Common myeloid progenitor, CD34-positive (primary cell): ENCODE measurements around the gene SCNM1.

Source experiments
- CTCF ChIA-PET: fragments of 350-600 bp; sonication (Branson Sonifier 250); formaldehyde crosslinking; loops from one replicate; lab custom pipeline; 2021; ENCODE audit warnings: antibody characterized with exemption; lab: Charles Lee
- POLR2A ChIA-PET: fragments of 350-600 bp; sonication (Branson Sonifier 250); formaldehyde crosslinking; loops from one replicate; lab custom pipeline; 2021; ENCODE audit warnings: antibody characterized with exemption; lab: Charles Lee
- DNase-seq, 3 donors: peaks; one replicate each; pipeline versions ENCODE4 v3.0.0 to v3.0.0-alpha.2; 2013
- H3K27ac ChIP-seq, 2 experiments: 1 replicate in 1 of 2; 2 replicates in 1 of 2; pipeline ENCODE4 v1.7.0; 2013; ENCODE audit warnings: inconsistent platforms in 2 of 2, low read length in 2 of 2, mild to moderate bottlenecking in 2 of 2, low read depth in 1 of 2, moderate library complexity in 1 of 2; ENCODE audit not compliant: severe bottlenecking in 2 of 2, insufficient read depth in 1 of 2, poor library complexity in 1 of 2
- H3K27me3 ChIP-seq, 5 experiments: replicated peaks in 2 of 5; 1 replicate in 3 of 5; 2 replicates in 2 of 5; pipeline versions ENCODE4 v1.6.1 to v1.7.0; 2013; ENCODE audit warnings: low read length in 4 of 5, mild to moderate bottlenecking in 2 of 5, moderate library complexity in 2 of 5, inconsistent platforms in 1 of 5; ENCODE audit not compliant: insufficient read depth in 5 of 5, control insufficient read depth in 4 of 5
- H3K36me3 ChIP-seq, 4 experiments: 1 replicate in 2 of 4; 2 replicates in 2 of 4; pipeline versions ENCODE4 v1.6.1 to v1.7.0; 2013; ENCODE audit warnings: low read length in 3 of 4, control low read depth in 1 of 4, mild to moderate bottlenecking in 1 of 4; ENCODE audit not compliant: control insufficient read depth in 4 of 4, insufficient read depth in 4 of 4
- H3K4me1 ChIP-seq, 4 experiments: 1 replicate in 3 of 4; 2 replicates in 1 of 4; pipeline versions ENCODE4 v1.6.1 to v1.7.1; 2013; ENCODE audit warnings: low read length in 3 of 4, mild to moderate bottlenecking in 3 of 4, control low read depth in 1 of 4, inconsistent platforms in 1 of 4, moderate library complexity in 1 of 4; ENCODE audit not compliant: control insufficient read depth in 4 of 4, insufficient read depth in 4 of 4; ENCODE audit errors: control extremely low read depth in 1 of 4
- H3K4me3 ChIP-seq, 7 experiments: 1 replicate in 4 of 7; 2 replicates in 3 of 7; pipeline versions ENCODE4 v1.5.1 to v1.7.0; 2013; ENCODE audit warnings: mild to moderate bottlenecking in 7 of 7, low read length in 6 of 7, moderate library complexity in 6 of 7, inconsistent platforms in 2 of 7, low read depth in 2 of 7, control low read depth in 1 of 7; ENCODE audit not compliant: insufficient read depth in 4 of 7, control insufficient read depth in 1 of 7; ENCODE audit errors: extremely low read depth in 1 of 7
- H3K9me3 ChIP-seq, 5 experiments: 1 replicate in 4 of 5; 2 replicates in 1 of 5; pipeline versions ENCODE4 v1.6.1 to v1.7.1; 2013; ENCODE audit warnings: low read length in 4 of 5, mild to moderate bottlenecking in 2 of 5, inconsistent platforms in 1 of 5, low read depth in 1 of 5, moderate library complexity in 1 of 5; ENCODE audit not compliant: control insufficient read depth in 4 of 5, insufficient read depth in 2 of 5; ENCODE audit errors: control extremely low read depth in 1 of 5
- WGBS: methylation state at CpG from one replicate; pipeline ENCODE4 v1.1.5; 2013; ENCODE audit not compliant: insufficient coverage; 5-methylcytosine and 5-hydroxymethylcytosine counted together

Gene SCNM1

DNA sequence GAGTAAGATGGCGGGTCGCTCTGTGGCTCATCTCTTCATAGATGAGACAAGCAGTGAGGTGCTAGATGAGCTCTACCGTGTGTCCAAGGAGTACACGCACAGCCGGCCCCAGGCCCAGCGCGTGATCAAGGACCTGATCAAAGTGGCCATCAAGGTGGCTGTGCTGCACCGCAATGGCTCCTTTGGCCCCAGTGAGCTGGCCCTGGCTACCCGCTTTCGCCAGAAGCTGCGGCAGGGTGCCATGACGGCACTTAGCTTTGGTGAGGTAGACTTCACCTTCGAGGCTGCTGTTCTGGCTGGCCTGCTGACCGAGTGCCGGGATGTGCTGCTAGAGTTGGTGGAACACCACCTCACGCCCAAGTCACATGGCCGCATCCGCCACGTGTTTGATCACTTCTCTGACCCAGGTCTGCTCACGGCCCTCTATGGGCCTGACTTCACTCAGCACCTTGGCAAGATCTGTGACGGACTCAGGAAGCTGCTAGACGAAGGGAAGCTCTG is 7.1 kb upstream of the SCNM1 start:
- no peaks in the 10 kb centered on the region for H3K27me3 ChIP-seq
- peak overlapping the region; percentile 1 to 59 for H3K27ac ChIP-seq
- peak overlapping the region in 6 of 7 experiments; percentile 11 to 86 (median 58) for H3K4me3 ChIP-seq
- peak in 1 of 3 donors; percentile 17 for DNase-seq
- 90% methylated on average over 22 of the region's 22 CpGs for WGBS
- peaks cover 24 to 65% (median 55%) of the 10 kb centered on the region in 4 experiments for H3K4me1 ChIP-seq
- POLR2A ChIA-PET, result no interaction called here
- CTCF ChIA-PET, result interaction anchor here (1.0 to 8.1 kb wide), 6 partner anchors 9 to 98 kb away, joined by 3 to 135 read pairs (median 6); partner anchors contain the start of gene TMOD4
- H3K36me3 ChIP-seq, result peaks cover 2 to 28% (median 18%) of the 10 kb centered on the region in 4 experiments
- no peaks in the 10 kb centered on the region for H3K9me3 ChIP-seq

- ChIA-PET POLR2A (no interaction called here), CTCF (interaction anchor here (0.6 to 8.1 kb wide), 5 partner anchors 9 to 205 kb away, joined by 3 to 135 read pairs (median 4); partner anchors contain the start of gene CDC42SE1)
- no peaks in the 10 kb centered on the region for H3K27me3 ChIP-seq
- H3K4me3 ChIP-seq, result peak overlapping the region in 4 of 7 experiments; percentile 11 to 48 (median 39)
- DNase-seq, result no peak
- peaks cover 2 to 32% (median 20%) of the 10 kb centered on the region in 4 experiments for H3K36me3 ChIP-seq
- no peaks in the 10 kb centered on the region for H3K9me3 ChIP-seq
- peak overlapping the region in 1 of 2 experiments; percentile 59 for H3K27ac ChIP-seq
- H3K4me1 ChIP-seq, result peaks cover 24 to 65% (median 56%) of the 10 kb centered on the region in 4 experiments
Measured at GRCh38 chr1:151159373-151159772, 6.6 kb upstream of the SCNM1 start.

GRCh38 chr1:151164732-151165280 is 1.1 kb upstream of the SCNM1 start:
- POLR2A ChIA-PET, result no interaction called here
- no peak for DNase-seq
- CTCF ChIA-PET, result interaction anchor here (0.7 to 1.2 kb wide), 3 partner anchors 8 to 88 kb away, joined by 3 to 4 read pairs (median 3); partner anchors contain the start of gene TNFAIP8L2
- 87% methylated on average over 10 of the region's 11 CpGs for WGBS
- Histone ChIP-seq H3K27me3 (no peaks in the 10 kb centered on the region), H3K4me1 (peaks cover 6 to 39% (median 36%) of the 10 kb centered on the region in 4 experiments), H3K9me3 (no peaks in the 10 kb centered on the region), H3K27ac (peak overlapping the region in 1 of 2 experiments; percentile 89), H3K4me3 (peak overlapping the region in 6 of 7 experiments; percentile 23 to 99 (median 96)), H3K36me3 (peaks cover 0 to 38% (median 23%) of the 10 kb centered on the region in 4 experiments)

- no peaks in the 10 kb centered on the region for H3K9me3 ChIP-seq
- H3K36me3 ChIP-seq, result peaks cover 0 to 42% (median 24%) of the 10 kb centered on the region in 4 experiments
- peak in 1 of 3 donors; percentile 7 for DNase-seq
- peak overlapping the region; percentile 78 to 99 (median 94) for H3K4me3 ChIP-seq
- peaks cover 2 to 34% (median 31%) of the 10 kb centered on the region in 4 experiments for H3K4me1 ChIP-seq
- 35% methylated on average over 8 of the region's 15 CpGs for WGBS
- H3K27me3 ChIP-seq, result no peaks in the 10 kb centered on the region
- POLR2A ChIA-PET, result no interaction called here
- peak overlapping the region in 1 of 2 experiments; percentile 89 for H3K27ac ChIP-seq
- CTCF ChIA-PET, result interaction anchor here (0.7 to 1.2 kb wide), 3 partner anchors 8 to 88 kb away, joined by 3 to 4 read pairs (median 3); partner anchors contain the start of gene TNFAIP8L2
Measured at GRCh38 chr1:151165281-151165737, 635 bp upstream of the SCNM1 start.

DNA sequence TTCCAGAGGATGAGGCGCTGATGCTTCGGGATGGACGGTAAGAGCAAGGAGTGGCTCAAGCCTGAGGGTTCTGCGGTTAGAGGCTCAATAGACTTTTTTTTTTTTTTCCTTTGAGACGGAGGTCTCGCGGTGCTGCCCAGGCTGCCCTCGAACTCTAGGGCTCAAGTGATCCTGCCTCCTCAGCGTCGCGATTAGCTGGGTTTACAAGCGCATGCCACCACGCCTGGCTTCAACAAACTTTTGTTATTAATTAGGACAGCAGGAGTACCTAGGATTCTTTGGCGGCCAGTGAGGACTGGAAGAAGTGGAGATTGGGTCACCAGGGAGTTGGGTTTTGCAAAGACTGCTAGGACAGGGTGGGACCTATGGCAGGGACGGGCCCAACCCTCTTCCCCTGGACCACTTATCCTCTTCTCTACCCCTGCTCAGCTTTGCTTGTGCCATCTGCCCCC is 587 bp downstream of the SCNM1 start:
- H3K36me3 ChIP-seq, result peaks cover 3 to 44% (median 29%) of the 10 kb centered on the region in 4 experiments
- no peaks in the 10 kb centered on the region for H3K27me3 ChIP-seq
- peak overlapping the region; percentile 84 to 89 for H3K27ac ChIP-seq
- POLR2A ChIA-PET, result interaction anchor here (0.7 to 0.9 kb wide), 2 partner anchors 23 to 160 kb away, joined by 3 read pairs; partner anchors contain the start of gene VPS72
- H3K4me1 ChIP-seq, result peaks cover 0 to 28% (median 23%) of the 10 kb centered on the region in 4 experiments
- CTCF ChIA-PET, result interaction anchor here (0.9 to 1.4 kb wide), 6 partner anchors 9 to 166 kb away, joined by 3 read pairs; partner anchors contain the start of gene TMOD4
- no peaks in the 10 kb centered on the region for H3K9me3 ChIP-seq
- DNase-seq, result peak in 2 of 3 donors; percentile 43 to 52
- WGBS, result 0% methylated on average over 8 of the region's 15 CpGs
- H3K4me3 ChIP-seq, result peak overlapping the region; percentile 78 to 99 (median 94)

- peaks cover 3 to 43% (median 27%) of the 10 kb centered on the region in 4 experiments for H3K36me3 ChIP-seq
- no peaks in the 10 kb centered on the region for H3K27me3 ChIP-seq
- 96% methylated on average over 5 of the region's 6 CpGs for WGBS
- no peaks in the 10 kb centered on the region for H3K9me3 ChIP-seq
- peak overlapping the region in 6 of 7 experiments; percentile 23 to 99 (median 96) for H3K4me3 ChIP-seq
- DNase-seq, result no peak
- ChIA-PET CTCF (interaction anchor here (1.0 to 1.6 kb wide), 5 partner anchors 9 to 95 kb away, joined by 3 to 7 read pairs (median 3); partner anchors contain the start of gene TMOD4), POLR2A (no interaction called here)
- H3K4me1 ChIP-seq, result peaks cover 0 to 28% (median 22%) of the 10 kb centered on the region in 4 experiments
- peak overlapping the region; percentile 84 to 89 for H3K27ac ChIP-seq
Measured at GRCh38 chr1:151167116-151167515, 1.2 kb downstream of the SCNM1 start.
